ENCODE data around the gene MAP1B.

Gene MAP1B

DNA sequence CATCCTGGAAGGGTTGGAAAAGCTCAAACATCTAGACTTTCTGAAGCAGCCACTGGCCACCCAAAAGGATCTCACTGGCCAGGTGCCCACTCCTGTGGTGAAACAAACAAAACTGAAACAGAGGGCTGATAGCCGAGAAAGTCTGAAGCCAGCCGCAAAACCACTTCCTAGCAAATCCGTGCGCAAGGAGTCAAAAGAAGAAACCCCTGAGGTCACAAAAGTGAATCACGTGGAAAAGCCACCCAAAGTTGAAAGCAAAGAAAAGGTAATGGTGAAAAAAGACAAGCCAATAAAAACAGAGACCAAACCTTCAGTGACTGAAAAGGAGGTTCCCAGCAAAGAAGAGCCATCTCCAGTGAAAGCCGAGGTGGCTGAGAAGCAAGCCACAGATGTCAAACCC lies 87.6 kb downstream of the MAP1B start:
- DNase-seq (ENCODE audit: low spot score), result no peak

DNA sequence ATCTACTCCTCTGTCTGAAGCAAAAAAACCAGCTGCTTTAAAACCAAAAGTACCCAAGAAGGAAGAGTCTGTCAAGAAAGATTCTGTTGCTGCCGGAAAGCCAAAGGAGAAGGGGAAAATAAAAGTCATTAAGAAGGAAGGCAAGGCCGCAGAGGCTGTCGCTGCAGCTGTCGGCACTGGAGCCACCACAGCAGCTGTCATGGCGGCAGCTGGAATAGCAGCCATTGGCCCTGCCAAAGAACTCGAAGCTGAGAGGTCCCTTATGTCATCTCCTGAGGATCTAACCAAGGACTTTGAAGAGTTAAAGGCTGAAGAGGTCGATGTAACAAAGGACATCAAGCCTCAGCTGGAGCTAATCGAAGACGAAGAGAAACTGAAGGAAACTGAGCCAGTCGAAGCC lies 88.3 kb downstream of the MAP1B start:
- no peak for DNase-seq (ENCODE audit: low spot score)

DNA sequence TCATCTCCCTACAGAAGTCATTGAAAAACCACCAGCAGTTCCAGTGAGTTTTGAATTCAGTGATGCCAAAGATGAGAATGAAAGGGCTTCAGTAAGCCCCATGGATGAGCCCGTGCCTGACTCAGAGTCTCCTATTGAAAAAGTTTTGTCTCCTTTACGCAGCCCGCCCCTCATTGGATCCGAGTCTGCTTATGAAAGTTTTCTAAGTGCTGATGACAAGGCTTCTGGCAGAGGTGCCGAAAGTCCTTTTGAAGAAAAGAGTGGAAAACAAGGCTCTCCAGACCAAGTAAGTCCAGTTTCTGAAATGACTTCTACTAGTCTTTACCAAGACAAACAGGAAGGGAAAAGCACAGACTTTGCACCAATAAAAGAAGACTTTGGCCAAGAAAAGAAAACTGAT lies 90.1 kb downstream of the MAP1B start:
- no peak for DNase-seq (ENCODE audit: low spot score)

DNA sequence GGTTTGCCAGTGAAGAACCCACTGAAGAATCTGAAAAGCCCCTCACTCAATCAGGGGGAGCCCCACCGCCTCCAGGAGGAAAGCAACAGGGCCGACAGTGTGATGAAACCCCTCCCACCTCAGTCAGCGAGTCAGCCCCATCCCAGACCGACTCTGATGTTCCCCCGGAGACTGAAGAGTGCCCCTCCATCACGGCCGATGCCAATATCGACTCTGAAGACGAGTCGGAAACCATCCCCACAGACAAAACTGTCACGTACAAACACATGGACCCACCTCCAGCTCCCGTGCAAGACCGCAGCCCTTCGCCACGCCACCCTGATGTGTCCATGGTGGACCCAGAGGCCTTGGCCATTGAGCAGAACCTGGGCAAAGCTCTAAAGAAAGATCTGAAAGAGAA lies 92.4 kb downstream of the MAP1B start:
- no peak for DNase-seq (ENCODE audit: low spot score)

DNA sequence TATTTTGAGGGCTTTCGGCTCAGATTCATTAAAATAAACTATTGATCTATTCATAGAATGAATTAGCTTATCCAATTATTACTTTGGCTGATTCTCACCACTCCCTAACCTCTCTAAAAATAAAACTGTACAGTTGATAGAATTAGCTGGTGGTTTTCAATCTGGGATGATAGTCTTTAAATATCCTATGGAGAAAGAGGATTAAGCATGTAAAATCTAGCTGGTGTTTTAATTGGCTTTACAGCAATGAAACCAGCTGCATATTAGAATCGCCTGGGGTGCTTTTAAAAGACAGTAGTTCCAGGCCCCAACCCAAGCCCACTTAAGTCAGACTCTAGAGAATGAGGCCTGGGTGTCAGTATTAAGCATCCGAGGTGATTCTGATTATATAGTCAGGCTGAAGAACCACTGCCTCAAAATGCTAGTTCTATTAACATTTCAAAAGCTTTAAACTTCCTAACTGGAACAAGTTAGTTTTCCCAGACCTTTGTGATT lies 95.1 kb downstream of the MAP1B start:
- no peak for DNase-seq (ENCODE audit: low spot score)

DNA sequence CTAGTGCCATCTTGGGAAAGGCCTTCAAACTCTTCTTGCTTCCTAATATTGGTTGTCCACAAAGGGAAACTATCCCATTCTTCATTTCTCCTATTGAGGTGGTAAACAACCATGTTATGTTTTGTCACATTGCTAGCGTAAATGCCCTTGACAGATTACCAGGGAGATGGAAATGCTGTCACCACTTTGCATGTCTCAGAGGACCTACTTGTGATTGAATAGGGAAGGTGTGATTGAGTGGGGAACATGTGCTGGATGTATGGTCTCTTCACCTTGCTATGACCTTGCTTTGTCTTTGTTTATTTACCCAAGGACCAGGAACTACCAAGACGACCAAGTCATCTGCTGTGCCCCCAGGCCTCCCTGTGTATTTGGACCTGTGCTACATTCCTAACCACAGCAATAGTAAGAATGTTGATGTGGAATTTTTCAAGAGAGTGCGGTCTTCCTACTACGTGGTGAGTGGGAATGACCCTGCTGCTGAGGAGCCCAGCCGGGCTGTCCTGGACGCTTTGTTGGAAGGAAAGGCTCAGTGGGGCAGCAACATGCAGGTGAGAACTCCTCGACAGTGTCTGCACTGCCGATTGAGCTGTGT lies 96.1 kb downstream of the MAP1B start:
- no peak for DNase-seq (ENCODE audit: low spot score)

DNA sequence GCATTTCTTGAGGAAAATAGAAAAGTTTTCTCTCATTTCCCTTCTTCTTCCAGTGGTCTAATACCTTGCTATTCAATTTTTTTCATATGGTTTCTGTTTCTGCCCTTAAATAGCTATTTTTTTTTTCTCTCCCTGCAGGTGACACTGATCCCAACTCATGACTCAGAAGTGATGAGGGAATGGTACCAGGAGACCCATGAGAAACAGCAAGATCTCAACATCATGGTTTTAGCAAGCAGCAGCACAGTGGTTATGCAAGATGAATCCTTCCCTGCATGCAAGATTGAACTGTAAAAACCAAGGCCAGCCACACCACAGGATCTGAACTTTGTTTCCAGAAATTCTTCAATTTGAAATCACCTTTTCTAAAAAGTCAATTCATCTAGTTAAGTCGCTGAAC lies 97.7 kb downstream of the MAP1B start:
- no peak for DNase-seq (ENCODE audit: low spot score)

DNA sequence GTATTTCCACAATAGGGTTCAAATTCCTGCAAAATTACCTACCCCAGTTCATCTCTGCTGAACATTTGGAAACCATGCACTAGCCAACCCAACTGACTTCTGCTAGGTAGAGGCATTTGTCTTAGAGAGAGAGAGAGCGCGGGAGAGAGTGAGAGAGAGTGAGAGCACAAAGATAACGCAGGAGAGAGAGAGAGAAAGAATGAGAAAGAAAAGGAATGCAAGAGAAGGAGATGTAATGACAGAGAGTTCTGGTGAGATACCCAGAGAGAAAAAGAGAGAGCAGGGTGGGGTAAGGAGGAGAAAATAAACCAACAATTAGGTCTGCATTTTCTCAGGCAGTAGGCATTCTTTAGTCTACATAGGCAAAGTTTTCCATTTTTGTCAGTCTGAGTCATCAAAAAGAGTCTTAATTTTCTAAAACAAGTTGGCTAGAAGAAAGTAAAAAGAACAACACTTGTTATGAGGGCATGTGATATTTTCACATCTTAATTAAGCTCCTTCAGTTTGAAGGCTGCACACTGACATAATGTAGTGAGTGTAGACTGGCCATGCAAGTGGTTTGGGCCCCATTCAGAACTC lies 98.2 kb downstream of the MAP1B start:
- DNase-seq (ENCODE audit: low spot score), result no peak

DNA sequence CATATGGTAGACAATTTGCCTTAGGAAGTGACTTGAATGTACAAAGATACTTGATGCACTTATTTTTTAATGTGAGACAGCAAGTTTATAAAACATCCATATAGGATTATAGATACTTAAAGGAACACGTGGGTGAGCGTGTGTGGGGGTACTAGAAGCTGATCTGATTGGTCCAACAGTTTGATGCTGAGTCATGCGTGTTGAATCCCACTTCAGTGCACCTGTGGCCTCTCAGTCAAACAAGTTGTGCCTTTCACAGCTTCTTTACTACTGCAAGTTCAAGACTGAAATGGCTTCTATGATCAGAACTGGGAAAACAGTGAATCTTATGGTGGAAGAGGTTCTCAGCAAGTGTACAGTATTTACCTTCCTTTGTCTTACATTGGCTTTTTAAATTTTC lies 98.9 kb downstream of the MAP1B start:
- DNase-seq (ENCODE audit: low spot score), result no peak

DNA sequence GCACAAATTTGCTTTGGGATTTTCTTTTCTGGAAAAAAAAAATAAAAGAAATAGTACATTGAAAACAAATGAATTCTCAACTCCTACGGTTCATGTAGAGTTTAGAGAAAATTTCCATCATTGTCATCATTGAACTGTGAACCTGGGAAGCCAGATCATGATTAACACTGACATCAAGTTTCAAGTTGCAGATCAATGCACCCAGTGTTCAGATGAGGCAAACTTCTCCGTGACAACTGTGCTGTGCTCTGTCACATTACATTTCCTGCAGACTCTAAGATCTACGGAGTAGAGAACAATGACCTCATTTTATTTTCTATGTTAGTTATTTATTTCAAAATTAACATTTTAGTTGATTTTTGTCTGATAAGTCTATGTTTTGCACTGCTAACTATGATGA lies 99.7 kb downstream of the MAP1B start:
- DNase-seq (ENCODE audit: low spot score), result no peak

DNA sequence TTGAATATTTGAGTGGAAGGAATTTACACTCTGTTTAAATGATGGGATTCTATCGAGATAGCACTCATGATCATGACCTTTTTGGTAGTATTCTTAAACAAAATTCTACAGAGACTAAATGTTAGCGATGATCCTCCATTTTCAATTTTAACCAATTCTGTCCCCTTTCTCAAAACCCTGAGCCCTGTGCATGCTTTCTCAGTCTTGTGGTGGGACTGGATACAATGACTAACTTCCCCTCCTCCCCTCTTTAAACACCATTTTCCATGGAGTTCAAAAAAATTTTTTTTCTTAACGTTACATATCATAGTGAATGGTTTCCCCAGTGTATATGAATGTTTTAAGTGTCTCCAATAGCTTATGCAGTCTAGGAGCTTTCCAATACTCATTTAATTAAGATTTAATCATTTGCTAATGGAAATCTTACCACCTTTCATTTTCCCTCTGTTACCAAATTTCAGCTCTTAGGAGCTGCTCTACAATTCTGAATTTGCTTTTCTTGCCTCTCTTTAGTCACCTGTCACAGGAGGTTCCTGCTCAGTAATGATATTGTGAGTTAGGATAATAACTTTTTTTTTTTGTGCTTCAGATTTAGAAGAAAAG lies 101.2 kb downstream of the MAP1B start:
- no peak for DNase-seq (ENCODE audit: low spot score)

DNA sequence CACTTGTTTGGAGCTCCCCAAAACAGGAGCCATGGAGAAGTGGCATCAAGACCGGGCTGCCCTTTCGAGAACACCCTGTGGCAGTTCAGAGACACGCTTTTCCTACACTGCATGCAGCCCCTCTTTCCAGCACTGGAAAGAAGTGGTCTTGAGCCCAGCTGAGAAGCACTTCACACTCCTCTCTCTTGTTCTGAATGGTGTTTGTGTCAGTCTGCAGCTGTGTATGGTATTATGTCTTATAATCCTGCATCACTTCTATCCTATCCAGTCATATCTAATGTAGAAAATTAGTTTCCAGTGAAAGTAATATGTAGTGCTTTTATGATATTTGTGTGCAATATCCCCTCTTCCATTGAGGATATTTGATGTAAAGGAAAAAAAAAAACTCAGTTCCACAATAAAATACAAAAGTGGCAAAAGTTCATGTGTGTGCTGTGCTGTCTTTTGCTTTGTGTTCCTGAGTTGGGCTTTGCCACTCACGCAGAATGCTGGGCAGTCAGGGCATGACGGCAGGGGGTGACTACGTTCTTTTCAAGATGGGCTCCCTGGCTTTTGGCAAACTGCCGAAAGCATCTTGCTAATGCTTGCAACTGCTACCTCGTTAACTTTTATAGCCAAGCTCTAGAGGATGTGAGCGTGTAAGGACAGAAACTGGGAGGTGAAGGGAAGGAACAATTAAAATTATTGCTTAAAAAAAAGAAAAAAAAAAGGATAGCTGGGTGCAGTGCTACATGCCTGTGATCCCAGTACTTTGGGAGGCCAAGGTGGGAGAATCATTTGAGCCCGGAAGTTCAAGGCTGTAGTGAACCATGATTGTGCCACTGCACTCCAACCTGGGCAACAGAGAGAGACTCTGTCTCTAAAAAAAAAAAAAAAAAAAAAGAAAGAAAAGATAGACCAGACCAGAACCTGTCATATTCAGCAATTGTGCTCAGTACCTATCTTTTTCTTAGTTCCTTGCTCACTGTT lies 102.2 kb downstream of the MAP1B start:
- DNase-seq (ENCODE audit: low spot score), result peak; percentile 28

DNA sequence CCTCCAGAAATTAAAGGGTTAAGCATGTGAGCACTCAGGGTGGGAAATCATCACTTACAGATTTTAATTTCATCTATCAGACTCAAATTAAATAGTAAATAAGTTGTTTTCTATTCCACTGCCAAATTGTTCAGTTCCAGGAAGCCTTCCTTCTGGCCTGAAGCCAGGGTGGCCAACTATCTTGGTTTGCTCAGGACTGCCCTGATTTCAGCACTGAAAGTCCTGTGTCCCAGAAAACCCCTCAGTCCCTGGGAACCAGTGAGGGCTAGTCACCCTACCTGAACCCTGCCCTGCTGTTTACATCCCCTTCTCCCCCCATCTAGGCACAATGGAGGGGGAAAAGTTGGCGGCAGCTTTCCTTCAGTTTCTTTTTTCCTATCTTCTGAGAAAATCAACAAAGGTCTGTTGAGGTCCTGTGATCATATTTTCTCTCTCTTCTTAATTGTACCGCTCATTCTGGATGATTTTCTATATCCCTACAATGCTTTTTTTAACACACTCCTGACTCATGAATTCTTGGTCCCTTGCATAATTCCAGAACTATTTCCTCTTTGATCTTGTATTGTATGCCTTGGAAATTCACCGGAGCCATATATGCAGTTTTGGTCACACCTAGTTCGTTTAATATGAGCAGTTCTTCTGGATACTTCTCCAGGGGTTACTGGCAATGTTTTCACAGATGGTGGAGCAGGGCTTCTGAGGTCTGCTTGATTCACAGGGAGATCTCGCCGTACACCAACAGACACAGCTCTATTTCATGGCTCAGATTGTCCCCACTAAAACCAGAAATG lies 103.8 kb downstream of the MAP1B start:
- DNase-seq (ENCODE audit: low spot score), result peak; percentile 59

DNA sequence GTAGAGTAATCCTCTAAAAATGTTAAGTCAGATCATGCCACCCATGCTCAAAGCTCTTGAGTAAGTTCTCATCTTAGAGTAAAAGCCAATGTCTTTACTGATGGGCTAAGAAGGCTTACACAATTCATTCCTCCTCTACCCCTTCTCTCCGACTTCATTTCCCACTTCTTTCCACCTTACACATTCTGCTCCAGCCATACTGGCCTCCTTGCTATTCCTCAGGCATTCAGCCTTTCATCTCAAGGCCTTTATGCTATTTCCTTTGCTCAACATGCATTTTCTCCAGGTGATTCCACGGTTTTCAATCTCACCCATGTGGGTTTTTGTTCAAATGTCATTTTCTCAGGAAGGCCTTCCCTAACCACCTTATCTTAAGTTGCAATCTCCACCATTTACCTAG lies 104.9 kb downstream of the MAP1B start:
- DNase-seq (ENCODE audit: low spot score), result no peak

DNA sequence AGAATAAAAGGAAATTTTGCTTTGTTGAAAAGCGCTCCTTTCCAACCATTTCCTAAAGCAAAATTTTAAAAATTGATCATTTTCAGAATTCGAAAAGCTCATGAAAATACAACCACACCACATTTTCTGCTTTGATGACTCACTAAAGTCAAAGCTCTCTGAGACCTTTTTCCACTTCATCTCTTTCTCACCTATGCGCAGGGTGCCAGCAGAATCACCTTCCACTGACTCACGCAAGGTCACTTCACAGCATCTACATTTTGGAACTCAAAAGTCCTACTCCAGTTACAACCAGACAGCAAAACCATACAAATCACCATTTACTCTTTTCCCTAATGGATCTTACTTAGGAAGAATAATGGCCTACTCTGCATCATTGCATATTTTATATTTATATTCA lies 106.2 kb downstream of the MAP1B start:
- no peak for DNase-seq (ENCODE audit: low spot score)

DNA sequence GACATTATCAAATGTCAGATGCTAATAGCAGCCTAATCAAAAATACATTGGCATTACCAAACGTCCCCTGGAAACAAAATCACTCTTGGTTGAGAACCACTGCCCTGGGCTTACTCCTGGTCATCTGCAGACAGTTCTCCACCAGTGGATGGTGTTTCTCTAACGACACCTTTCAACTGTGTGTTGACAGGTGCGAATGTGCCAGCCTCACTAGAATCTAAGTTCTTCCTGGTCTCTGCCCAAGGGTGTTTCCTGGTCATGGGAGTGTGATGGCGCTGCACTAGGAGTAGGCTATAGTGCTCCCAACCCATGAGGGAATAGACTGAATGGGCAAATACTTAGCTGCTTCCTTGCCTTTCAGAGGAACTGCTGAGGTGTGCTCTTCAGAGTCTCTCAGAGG lies 106.9 kb downstream of the MAP1B start:
- DNase-seq (ENCODE audit: low spot score), result no peak

DNA sequence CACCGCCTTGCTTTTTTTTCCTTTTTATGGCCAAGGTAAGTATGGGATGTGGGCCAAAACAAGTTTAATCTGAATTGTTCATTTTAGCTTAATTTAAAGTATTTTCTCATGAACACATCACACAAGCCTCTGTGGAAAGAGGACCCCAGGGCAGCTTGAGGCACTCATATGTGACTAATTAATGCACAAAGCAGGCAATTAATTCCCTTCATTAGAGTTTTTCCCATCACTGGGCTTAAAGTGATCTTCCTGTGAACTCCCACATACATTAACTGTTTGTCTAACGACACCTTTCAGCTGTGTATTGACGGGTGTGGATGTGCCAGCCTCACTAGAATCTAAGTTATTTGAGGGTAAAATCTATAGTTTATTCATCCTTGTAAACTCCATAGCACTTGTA lies 109.5 kb downstream of the MAP1B start:
- no peak for DNase-seq (ENCODE audit: low spot score)

DNA sequence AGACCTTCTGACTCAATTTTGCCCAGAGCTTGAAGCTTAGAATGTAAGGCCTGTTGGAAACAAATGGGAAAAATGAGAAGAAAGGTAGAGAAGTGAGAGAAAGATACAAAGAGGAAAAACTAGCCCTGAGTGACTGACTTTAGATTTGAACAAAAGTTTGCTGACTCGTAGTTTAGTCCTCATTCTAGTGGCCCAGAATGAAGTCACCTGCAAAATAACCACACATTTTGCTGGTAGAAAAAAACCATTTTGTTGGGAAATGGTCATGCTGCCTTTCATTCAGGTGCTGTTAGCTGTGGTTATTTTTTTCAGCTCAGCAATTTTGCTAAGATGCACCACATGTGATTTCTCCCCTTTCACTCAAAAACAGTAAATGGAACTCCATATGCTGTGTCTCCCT lies 113.8 kb downstream of the MAP1B start:
- no peak for DNase-seq (ENCODE audit: low spot score)

DNA sequence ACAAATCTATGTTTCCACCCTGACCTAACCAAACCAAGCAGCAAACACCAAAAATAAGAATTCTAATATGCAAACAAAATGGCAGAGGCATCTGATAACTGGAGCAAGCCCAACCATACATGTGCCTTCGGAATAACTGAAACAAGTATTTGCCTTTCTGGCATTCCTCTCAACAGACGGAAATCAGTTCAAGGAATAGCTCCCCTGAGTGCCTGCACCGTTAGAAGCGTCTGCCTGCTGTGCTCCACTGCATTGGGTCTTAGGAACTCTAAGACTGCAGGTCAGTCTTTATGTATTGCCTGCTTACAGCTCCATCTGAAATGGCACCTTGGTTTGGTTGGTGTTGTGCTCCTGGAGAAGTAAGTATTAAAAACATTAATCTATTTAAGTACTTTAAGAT lies 114.3 kb downstream of the MAP1B start:
- DNase-seq (ENCODE audit: low spot score), result no peak

DNA sequence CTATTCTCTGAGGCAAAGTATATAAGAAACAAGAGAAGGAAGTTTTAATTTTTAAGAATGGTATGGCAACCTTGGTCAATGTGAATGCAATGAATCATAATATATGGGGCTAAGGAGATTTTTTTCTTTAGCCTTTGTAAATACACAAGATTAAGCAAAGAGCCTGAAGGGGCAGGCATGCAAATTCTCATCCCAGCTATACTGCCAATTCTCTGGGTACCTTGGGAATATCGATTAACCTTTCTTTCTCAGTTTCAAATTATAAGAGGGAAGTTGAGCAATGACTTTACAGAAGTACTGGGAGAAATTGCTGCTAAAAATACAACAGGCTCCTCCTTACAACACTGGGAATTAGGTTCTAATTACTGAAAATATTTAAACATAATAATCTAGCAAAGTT lies 115.2 kb downstream of the MAP1B start:
- DNase-seq (ENCODE audit: low spot score), result no peak

DNA sequence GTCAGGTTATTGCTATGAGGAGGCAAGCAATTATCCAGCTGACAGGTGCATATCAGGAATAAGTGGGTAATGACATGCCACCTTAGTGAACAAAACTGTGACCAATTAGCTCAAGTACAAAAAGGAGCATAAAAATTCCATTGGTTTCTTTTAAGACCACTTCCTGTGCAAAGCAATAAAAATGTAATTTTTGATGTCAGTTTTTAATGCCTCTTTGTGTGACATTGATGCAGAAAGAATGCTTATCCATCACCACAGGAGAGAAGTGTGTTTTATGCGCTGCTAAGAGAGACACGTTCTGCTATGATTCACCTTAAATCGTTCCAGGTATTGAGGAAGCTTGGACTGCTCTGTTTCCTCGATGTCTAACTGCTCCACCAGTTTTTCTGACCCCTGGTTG lies 116.1 kb downstream of the MAP1B start:
- DNase-seq (ENCODE audit: low spot score), result no peak

DNA sequence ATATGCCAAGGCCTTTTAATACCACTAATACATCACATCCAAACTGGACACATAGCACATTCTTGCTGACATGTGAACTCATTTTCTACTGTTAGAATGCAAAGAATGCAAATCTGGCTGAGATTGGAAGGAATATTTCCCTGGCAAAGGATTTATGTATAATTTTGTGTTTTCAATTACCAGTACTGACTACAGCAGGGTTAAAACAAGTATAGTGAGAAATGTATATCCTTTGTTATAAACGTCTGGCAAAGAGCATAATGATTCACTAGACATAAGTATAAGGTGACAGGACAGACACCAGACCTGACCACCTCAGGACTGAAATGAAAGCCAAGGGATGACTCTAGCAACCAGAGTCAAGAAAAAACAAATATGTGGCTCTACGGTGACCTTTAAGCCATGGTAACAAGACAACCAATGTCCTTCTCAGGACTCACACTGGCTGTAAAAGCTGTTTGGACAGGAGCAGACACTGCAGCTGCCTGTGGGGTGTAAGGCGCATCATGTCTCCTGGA lies 117.7 kb downstream of the MAP1B start:
- DNase-seq (ENCODE audit: low spot score), result no peak
